HL-60 (cell line): Measurements from ENCODE around the gene ROBO1.

Experiments used
- DNase-seq, 2 experiments: peaks; one replicate each; pipeline ENCODE4 v3.0.0-alpha.2; 2010 to 2020; ENCODE audit warnings: low read depth in 1 of 2, low spot score in 1 of 2
- H3K27ac ChIP-seq: fragments of 250-450 bp; sonication (Bioruptor Pico); replicated peaks from 2 replicates; pipeline ENCODE4 v1.5.1; 2020; ENCODE audit warnings: mild to moderate bottlenecking, moderate library complexity
- H3K27me3 ChIP-seq: fragments of 250-450 bp; sonication (Bioruptor Pico); 2 replicates; pipeline ENCODE4 v1.5.1; 2021; ENCODE audit warnings: mild to moderate bottlenecking, moderate library complexity; ENCODE audit not compliant: insufficient read depth, poor library complexity, severe bottlenecking
- H3K4me3 ChIP-seq: replicated peaks from 2 replicates; pipeline ENCODE4 v1.5.1; 2011; ENCODE audit warnings: mild to moderate bottlenecking, control low read depth, low read length; ENCODE audit not compliant: insufficient read depth
- GABPA ChIP-seq: IDR thresholded peaks from 2 replicates; pipeline ENCODE4 v1.6.1; 2012; ENCODE audit warnings: low read depth
- POLR2AphosphoS5 ChIP-seq: IDR thresholded peaks from 2 replicates; pipeline ENCODE4 v1.6.1; 2012; ENCODE audit warnings: low read depth
- SPI1 ChIP-seq: IDR thresholded peaks from 2 replicates; pipeline ENCODE4 v1.6.1; 2012; ENCODE audit warnings: low read depth, mild to moderate bottlenecking, borderline replicate concordance
- TF ChIP-seq, protein P1 (sequence below): IDR thresholded peaks from 2 replicates; pipeline ENCODE4 v1.6.1; 2012; ENCODE audit warnings: low read depth; ENCODE audit not compliant: insufficient replicate concordance
- TF ChIP-seq, protein P2 (sequence below): IDR thresholded peaks from one replicate; pipeline ENCODE4 v1.5.1; 2011; ENCODE audit warnings: low read length, control low read depth, inconsistent platforms; ENCODE audit not compliant: insufficient read depth

ROBO1 gene

DNA sequence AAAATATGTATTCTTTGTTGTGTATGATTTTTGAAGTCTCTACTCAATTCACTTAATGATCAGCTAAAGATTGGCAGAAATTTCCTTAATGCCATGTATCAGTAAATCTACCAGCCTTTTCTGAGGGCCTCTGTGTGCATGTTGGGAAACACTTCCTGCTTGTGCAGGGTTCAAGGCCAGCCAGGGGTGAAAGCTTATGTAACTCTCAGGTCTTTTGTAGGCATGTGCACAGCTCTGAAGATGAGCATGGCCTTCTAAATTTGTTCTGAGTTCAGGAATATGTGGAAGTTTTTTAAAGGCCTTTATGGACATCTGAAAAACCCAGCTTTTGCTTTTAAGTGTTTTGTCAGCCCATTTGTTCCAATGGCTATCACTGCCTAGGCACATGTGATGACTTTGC is 82.7 kb downstream of the ROBO1 start:
- Histone ChIP-seq H3K4me3 (no peak overlapping the region), H3K27ac (no peak overlapping the region), H3K27me3 (no peaks in the 10 kb centered on the region)
- TF ChIP-seq, protein P1, sequence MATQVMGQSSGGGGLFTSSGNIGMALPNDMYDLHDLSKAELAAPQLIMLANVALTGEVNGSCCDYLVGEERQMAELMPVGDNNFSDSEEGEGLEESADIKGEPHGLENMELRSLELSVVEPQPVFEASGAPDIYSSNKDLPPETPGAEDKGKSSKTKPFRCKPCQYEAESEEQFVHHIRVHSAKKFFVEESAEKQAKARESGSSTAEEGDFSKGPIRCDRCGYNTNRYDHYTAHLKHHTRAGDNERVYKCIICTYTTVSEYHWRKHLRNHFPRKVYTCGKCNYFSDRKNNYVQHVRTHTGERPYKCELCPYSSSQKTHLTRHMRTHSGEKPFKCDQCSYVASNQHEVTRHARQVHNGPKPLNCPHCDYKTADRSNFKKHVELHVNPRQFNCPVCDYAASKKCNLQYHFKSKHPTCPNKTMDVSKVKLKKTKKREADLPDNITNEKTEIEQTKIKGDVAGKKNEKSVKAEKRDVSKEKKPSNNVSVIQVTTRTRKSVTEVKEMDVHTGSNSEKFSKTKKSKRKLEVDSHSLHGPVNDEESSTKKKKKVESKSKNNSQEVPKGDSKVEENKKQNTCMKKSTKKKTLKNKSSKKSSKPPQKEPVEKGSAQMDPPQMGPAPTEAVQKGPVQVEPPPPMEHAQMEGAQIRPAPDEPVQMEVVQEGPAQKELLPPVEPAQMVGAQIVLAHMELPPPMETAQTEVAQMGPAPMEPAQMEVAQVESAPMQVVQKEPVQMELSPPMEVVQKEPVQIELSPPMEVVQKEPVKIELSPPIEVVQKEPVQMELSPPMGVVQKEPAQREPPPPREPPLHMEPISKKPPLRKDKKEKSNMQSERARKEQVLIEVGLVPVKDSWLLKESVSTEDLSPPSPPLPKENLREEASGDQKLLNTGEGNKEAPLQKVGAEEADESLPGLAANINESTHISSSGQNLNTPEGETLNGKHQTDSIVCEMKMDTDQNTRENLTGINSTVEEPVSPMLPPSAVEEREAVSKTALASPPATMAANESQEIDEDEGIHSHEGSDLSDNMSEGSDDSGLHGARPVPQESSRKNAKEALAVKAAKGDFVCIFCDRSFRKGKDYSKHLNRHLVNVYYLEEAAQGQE, result no peak
- TF ChIP-seq SPI1, result no peak
- DNase-seq, result no peak

DNA sequence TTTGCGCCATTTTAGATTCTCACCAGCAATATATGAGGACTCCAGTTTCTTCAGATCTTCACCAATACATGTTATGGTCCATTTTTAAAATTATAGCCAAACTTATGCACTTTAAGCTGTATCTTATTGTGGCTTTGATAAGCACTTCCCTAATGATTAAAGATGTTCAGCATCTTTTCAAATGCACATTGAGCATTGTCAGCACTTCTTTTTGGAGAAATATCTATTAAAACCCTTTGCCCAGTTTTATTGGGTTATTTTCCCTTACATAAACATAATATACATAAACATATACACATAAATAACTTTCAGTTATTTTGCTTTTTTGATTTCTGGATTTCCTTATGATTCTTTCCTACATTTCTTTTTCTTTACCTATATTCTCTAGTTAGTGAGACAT is 83.8 kb downstream of the ROBO1 start:
- Histone ChIP-seq H3K4me3 (no peak overlapping the region), H3K27ac (no peak overlapping the region), H3K27me3 (no peaks in the 10 kb centered on the region)
- no peak for TF ChIP-seq GABPA
- TF ChIP-seq, protein P1, result no peak
- no peak for TF ChIP-seq SPI1
- no peak for TF ChIP-seq POLR2AphosphoS5
- DNase-seq, result no peak

DNA sequence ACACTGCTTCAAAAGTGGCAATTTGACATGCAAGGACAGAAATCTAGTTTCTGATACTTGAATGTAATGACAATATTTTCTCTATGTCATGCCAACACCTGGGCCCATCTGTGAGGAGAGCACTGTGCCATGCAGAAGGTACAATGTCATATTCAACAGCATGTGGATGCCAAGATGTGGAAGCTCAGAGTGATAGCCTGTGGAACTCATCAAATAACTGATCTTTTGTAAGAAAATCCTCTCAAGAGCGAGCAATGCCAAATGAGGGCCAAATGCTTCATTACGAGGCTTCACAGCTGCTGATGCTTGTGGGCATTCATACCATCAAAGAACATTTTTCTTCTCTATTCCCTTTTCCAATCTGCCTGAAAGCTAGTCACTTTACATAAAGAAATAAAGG is 95.1 kb downstream of the ROBO1 start:
- H3K4me3 ChIP-seq, result no peak overlapping the region
- DNase-seq, result no peak
- H3K27me3 ChIP-seq, result no peaks in the 10 kb centered on the region
- H3K27ac ChIP-seq, result no peak overlapping the region
- TF ChIP-seq, protein P1, result no peak
- TF ChIP-seq POLR2AphosphoS5 (no peak), GABPA (no peak), SPI1 (no peak)
- TF ChIP-seq, protein P2, sequence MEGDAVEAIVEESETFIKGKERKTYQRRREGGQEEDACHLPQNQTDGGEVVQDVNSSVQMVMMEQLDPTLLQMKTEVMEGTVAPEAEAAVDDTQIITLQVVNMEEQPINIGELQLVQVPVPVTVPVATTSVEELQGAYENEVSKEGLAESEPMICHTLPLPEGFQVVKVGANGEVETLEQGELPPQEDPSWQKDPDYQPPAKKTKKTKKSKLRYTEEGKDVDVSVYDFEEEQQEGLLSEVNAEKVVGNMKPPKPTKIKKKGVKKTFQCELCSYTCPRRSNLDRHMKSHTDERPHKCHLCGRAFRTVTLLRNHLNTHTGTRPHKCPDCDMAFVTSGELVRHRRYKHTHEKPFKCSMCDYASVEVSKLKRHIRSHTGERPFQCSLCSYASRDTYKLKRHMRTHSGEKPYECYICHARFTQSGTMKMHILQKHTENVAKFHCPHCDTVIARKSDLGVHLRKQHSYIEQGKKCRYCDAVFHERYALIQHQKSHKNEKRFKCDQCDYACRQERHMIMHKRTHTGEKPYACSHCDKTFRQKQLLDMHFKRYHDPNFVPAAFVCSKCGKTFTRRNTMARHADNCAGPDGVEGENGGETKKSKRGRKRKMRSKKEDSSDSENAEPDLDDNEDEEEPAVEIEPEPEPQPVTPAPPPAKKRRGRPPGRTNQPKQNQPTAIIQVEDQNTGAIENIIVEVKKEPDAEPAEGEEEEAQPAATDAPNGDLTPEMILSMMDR, result no peak

DNA sequence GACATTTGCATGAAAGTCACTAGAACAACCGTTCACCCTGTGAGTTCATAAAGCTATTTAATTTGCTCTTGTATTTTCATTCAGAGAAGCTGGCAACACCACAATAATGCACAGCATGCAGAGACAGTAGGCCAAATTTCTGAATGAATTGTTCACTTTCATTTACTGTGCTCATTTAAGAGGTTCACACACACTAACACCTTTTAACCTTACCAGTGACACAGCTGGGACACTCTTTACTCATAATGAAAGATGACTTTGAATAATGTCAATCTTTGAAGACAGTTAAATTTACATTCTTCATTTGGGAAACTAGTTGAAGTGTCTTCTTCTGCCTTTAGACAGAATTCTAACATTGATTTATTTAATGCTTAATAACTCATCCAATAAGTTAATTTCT is 95.7 kb downstream of the ROBO1 start:
- H3K4me3 ChIP-seq, result no peak overlapping the region
- H3K27me3 ChIP-seq, result no peaks in the 10 kb centered on the region
- no peak for DNase-seq
- no peak overlapping the region for H3K27ac ChIP-seq
- TF ChIP-seq POLR2AphosphoS5, result no peak
- TF ChIP-seq GABPA, result no peak
- TF ChIP-seq, protein P2, result no peak
- TF ChIP-seq SPI1, result no peak
- TF ChIP-seq, protein P1, result no peak
